ENCODE data around the gene SDK1.

SDK1 gene

GRCh38 chr7:3558400-3558799 is 257.3 kb downstream of the SDK1 start:
- Histone ChIP-seq H3K27me3 (ENCODE audit: insufficient read depth, low read depth, severe bottlenecking) (no peaks in the 10 kb centered on the region), H3K36me3 (no peaks in the 10 kb centered on the region), H3K4me3 (ENCODE audit: low read depth, low read length) (no peak overlapping the region), H3K9me3 (ENCODE audit: severe bottlenecking) (peaks cover 3% of the 10 kb centered on the region), H3K27ac (no peak overlapping the region)
- TF ChIP-seq CTCF (IDR thresholded peaks at IDR 0.05; ENCODE audit: low read depth, low read length), result no peak
- no peak for DNase-seq

DNA sequence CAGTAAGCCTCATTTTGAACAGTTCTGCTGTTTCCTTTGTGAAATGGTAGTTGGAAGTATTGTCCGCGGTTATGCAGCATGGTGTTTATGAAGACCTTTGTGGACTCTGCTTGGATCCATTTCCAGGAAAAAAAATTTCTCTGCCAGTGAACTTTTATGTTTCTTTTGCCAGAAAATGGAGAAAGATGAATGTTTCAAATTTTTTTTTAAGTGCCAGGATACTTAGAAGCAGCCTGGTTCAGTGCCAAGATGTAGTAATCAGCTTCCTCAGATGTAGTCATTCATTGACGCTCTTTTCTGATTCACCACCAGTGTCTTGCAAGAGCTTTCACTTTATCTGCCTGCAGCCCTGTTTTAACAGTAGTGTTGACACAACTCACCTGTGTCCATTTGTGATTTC is 258.2 kb downstream of the SDK1 start:
- H3K9me3 ChIP-seq (ENCODE audit: severe bottlenecking), result peaks cover 3% of the 10 kb centered on the region
- no peaks in the 10 kb centered on the region for H3K27me3 ChIP-seq (ENCODE audit: insufficient read depth, low read depth, severe bottlenecking)
- H3K27ac ChIP-seq, result no peak overlapping the region
- no peaks in the 10 kb centered on the region for H3K36me3 ChIP-seq
- TF ChIP-seq CTCF (IDR thresholded peaks at IDR 0.05; ENCODE audit: low read depth, low read length), result no peak
- H3K4me3 ChIP-seq (ENCODE audit: low read depth, low read length), result no peak overlapping the region
- DNase-seq, result no peak

GRCh38 chr7:3560495-3560894 is 259.4 kb downstream of the SDK1 start:
- H3K27me3 ChIP-seq (ENCODE audit: insufficient read depth, low read depth, severe bottlenecking), result no peaks in the 10 kb centered on the region
- peaks cover 3% of the 10 kb centered on the region for H3K9me3 ChIP-seq (ENCODE audit: severe bottlenecking)
- no peaks in the 10 kb centered on the region for H3K36me3 ChIP-seq
- H3K4me3 ChIP-seq (ENCODE audit: low read depth, low read length), result no peak overlapping the region
- TF ChIP-seq CTCF (IDR thresholded peaks at IDR 0.05; ENCODE audit: low read depth, low read length), result no peak
- H3K27ac ChIP-seq, result no peak overlapping the region
- DNase-seq, result no peak

- H3K9me3 ChIP-seq (ENCODE audit: severe bottlenecking), result no peaks in the 10 kb centered on the region
- no peaks in the 10 kb centered on the region for H3K36me3 ChIP-seq
- H3K4me3 ChIP-seq (ENCODE audit: low read depth, low read length), result no peak overlapping the region
- no peak overlapping the region for H3K27ac ChIP-seq
- TF ChIP-seq CTCF (IDR thresholded peaks at IDR 0.05; ENCODE audit: low read depth, low read length), result no peak
- no peaks in the 10 kb centered on the region for H3K27me3 ChIP-seq (ENCODE audit: insufficient read depth, low read depth, severe bottlenecking)
- DNase-seq, result no peak
Measured at GRCh38 chr7:3561932-3562331, 260.9 kb downstream of the SDK1 start.

GRCh38 chr7:3564231-3564630 is 263.2 kb downstream of the SDK1 start:
- DNase-seq, result no peak

More at GRCh38 chr7:3564231-3564630, 263.2 kb downstream of the SDK1 start:
- no peaks in the 10 kb centered on the region for H3K36me3 ChIP-seq
- H3K9me3 ChIP-seq (ENCODE audit: severe bottlenecking), result no peaks in the 10 kb centered on the region
- no peak for TF ChIP-seq CTCF (IDR thresholded peaks at IDR 0.05; ENCODE audit: low read depth, low read length)
- no peak overlapping the region for H3K4me3 ChIP-seq (ENCODE audit: low read depth, low read length)
- no peak overlapping the region for H3K27ac ChIP-seq
- no peaks in the 10 kb centered on the region for H3K27me3 ChIP-seq (ENCODE audit: insufficient read depth, low read depth, severe bottlenecking)
